WI38 (cell line): Measurements from ENCODE around the gene ZNF784.
A peak's percentile ranks its signal among the peaks of the same experiment; 100 is the strongest.

Experiments used
- H3K4me3 ChIP-seq: 2 replicates; pipeline ENCODE4 v1.5.1; 2011; ENCODE audit warnings: low read depth, mild to moderate bottlenecking, control low read depth, low read length
- CTCF ChIP-seq: IDR thresholded peaks from 2 replicates; pipeline ENCODE4 v1.5.1; 2012; ENCODE audit warnings: low read depth, mild to moderate bottlenecking, control low read depth, low read length

Gene ZNF784

GRCh38 chr19:55642153-55643002, 18.0 kb upstream of the ZNF784 start:
- TF ChIP-seq CTCF = no peak

GRCh38 chr19:55641426-55642152, 17.2 kb upstream of the ZNF784 start:
- no peak for TF ChIP-seq CTCF
- H3K4me3 ChIP-seq = peak overlapping the region; percentile 83

More at GRCh38 chr19:55642153-55643002, 18.0 kb upstream of the ZNF784 start:
- peak overlapping the region; percentile 83 for H3K4me3 ChIP-seq

GRCh38 chr19:55640577-55641425, 16.4 kb upstream of the ZNF784 start, which contains the start of gene ZNF580:
TSS of gene ZNF580 (plus strand) at chr19:55641002. CDS start at chr19:55642509, 1,507 bp downstream.
- TF ChIP-seq CTCF = no peak

GRCh38 chr19:55640043-55640576, 15.7 kb upstream of the ZNF784 start:
- TF ChIP-seq CTCF = no peak
- peak overlapping the region; percentile 83 for H3K4me3 ChIP-seq

More at GRCh38 chr19:55640577-55641425, 16.4 kb upstream of the ZNF784 start, which contains the start of gene ZNF580:
- H3K4me3 ChIP-seq = peak within 1 kb of the TSS; percentile 83

- H3K4me3 ChIP-seq = no peak overlapping the region
- peak; percentile 44 for TF ChIP-seq CTCF
Observed at GRCh38 chr19:55638864-55639359, 14.5 kb upstream of the ZNF784 start.

GRCh38 chr19:55637534-55637933, 13.2 kb upstream of the ZNF784 start:
- no peak overlapping the region for H3K4me3 ChIP-seq
- no peak for TF ChIP-seq CTCF
